ENCODE results near the gene FAM110A.

DNA sequence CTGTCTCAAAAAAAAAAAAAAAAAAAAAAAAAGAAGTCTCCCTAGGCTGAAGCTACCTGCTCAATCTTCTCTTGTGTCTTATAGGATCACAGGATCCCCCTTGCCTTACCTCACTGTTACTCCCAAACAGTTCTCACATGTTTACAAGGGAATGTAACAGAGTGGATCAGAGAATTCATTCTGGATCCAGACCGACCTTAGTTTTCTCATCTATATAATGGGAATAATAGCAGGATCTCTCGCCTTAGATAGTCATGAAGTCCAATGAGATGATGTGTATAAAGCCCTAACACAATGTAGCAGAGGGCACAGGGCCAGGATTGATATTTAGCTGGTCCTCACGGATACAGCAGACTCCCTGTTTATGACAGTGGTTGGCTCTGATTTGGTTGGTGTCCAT, 2.3 kb upstream of the FAM110A start:
- TF ChIP-seq, protein P1, sequence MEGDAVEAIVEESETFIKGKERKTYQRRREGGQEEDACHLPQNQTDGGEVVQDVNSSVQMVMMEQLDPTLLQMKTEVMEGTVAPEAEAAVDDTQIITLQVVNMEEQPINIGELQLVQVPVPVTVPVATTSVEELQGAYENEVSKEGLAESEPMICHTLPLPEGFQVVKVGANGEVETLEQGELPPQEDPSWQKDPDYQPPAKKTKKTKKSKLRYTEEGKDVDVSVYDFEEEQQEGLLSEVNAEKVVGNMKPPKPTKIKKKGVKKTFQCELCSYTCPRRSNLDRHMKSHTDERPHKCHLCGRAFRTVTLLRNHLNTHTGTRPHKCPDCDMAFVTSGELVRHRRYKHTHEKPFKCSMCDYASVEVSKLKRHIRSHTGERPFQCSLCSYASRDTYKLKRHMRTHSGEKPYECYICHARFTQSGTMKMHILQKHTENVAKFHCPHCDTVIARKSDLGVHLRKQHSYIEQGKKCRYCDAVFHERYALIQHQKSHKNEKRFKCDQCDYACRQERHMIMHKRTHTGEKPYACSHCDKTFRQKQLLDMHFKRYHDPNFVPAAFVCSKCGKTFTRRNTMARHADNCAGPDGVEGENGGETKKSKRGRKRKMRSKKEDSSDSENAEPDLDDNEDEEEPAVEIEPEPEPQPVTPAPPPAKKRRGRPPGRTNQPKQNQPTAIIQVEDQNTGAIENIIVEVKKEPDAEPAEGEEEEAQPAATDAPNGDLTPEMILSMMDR (IDR thresholded peaks at IDR 0.05; ENCODE audit: low read depth, low read length, poor library complexity, severe bottlenecking) = no peak
- no peak for TF ChIP-seq EZH2phosphoT487 (IDR thresholded peaks at IDR 0.05; ENCODE audit: borderline replicate concordance, low read length)
